Large intestine (tissue), 3 donors: Measurements from ENCODE around the gene VAMP8. TPM values are rescaled to one million over a fixed set of nuclear protein-coding genes. Genes with fewer than 3 reads are reported as not detected.
A peak's percentile ranks its signal among the peaks of the same experiment; 100 is the strongest.
"Not testable (repeated sequence)": the region's sequence is repeated elsewhere in the genome, so short reads cannot be mapped to it uniquely, and the experiment has no call there.

Source experiments
- DNase-seq, 2 donors: peaks; one replicate each; pipeline versions ENCODE4 v3.0.0 to v3.0.0-alpha.2; 2013
- H3K27ac ChIP-seq: one replicate; pipeline ENCODE4 v1.5.1; 2013; ENCODE audit warnings: low read length
- H3K27me3 ChIP-seq: 2 replicates; pipeline ENCODE4 v1.6.1; 2013; ENCODE audit warnings: low read length; ENCODE audit not compliant: control insufficient read depth, insufficient read depth
- H3K36me3 ChIP-seq: 2 replicates; pipeline ENCODE4 v1.6.1; 2013; ENCODE audit warnings: low read length; ENCODE audit not compliant: control insufficient read depth, insufficient read depth
- H3K4me1 ChIP-seq: one replicate; pipeline ENCODE4 v1.6.1; 2013; ENCODE audit warnings: low read length; ENCODE audit not compliant: control insufficient read depth, insufficient read depth
- H3K4me3 ChIP-seq: one replicate; pipeline ENCODE4 v1.5.1; 2013; ENCODE audit warnings: low read length
- H3K9me3 ChIP-seq: one replicate; pipeline ENCODE4 v1.6.1; 2013; ENCODE audit warnings: mild to moderate bottlenecking, low read depth, low read length, moderate library complexity; ENCODE audit not compliant: control insufficient read depth
- WGBS: methylation state at CpG from one replicate; pipeline ENCODE4 v1.1.5; 2013; ENCODE audit warnings: low lambda C conversion rate; ENCODE audit not compliant: insufficient coverage; 5-methylcytosine and 5-hydroxymethylcytosine counted together
- polyA plus RNA-seq: library from polyadenylated mRNA; unstranded; fragments of 120-200 nt; gene quantifications from one replicate; pipeline ENCODE4 v1.2.1, GENCODE V29; 2013

The VAMP8 gene
- polyA plus RNA-seq, 1 donor: 158 TPM

- Histone ChIP-seq H3K4me1 (peaks cover 38% of the 10 kb centered on the region), H3K27ac (no peak overlapping the region), H3K4me3 (no peak overlapping the region), H3K36me3 (peaks cover 42% of the 10 kb centered on the region), H3K9me3 (no peaks in the 10 kb centered on the region), H3K27me3 (no peaks in the 10 kb centered on the region)
- no peak for DNase-seq
- WGBS: no CpG with 5 or more reads among the region's 17 CpGs
These were observed 22.3 kb downstream of the VAMP8 start for GRCh38 chr2:85599468-85600234.

GRCh38 chr2:85600235-85600575 is 22.8 kb downstream of the VAMP8 start:
- H3K27ac ChIP-seq: no peak overlapping the region
- DNase-seq: peak in 1 of 2 donors; percentile 1
- no peaks in the 10 kb centered on the region for H3K27me3 ChIP-seq
- WGBS: no CpG with 5 or more reads among the region's 3 CpGs
- H3K36me3 ChIP-seq: peaks cover 42% of the 10 kb centered on the region
- peaks cover 36% of the 10 kb centered on the region for H3K4me1 ChIP-seq
- H3K9me3 ChIP-seq: no peaks in the 10 kb centered on the region
- no peak overlapping the region for H3K4me3 ChIP-seq

DNA sequence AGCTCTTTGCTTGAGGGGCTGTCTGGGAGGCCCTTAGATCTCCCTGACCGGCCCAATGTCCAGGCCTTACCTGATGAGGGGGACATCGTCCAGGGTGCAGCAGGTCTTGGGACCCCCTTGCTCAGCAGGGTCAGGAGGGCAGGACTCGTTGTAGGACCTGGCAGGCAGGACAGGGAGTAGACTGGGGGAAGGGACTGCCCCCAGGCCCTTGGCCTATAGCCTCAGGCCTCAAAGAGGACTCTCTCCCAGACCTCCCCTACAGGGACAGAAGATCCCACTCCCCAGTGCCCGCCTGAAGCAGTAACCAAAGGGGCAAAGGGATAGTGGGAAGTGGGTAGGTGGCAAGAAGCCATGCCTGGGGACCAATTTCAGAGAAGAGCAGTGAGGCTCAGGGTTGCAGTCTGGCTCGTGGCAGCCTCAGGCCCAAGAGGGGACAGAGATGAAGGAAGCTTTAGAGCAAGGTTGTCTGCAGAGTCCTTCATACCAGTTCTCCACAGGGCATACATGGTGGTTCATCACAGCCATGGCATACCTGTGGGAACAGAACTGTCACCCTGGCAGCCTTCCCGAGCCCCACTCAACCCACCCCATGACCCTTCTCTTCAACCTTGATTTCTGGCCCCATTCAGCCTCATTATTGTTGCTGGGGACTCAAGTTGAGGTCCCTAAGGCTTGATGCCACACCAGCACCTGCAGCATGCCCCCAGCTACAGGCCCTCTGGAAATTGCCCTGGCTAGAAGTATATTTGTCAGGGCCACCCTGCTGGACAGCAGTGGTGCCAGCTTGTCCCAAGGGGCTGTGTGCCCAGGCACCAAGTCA is 23.8 kb downstream of the VAMP8 start:
- Histone ChIP-seq H3K4me1 (peaks cover 36% of the 10 kb centered on the region), H3K4me3 (peak overlapping the region; percentile 91), H3K36me3 (peaks cover 43% of the 10 kb centered on the region), H3K9me3 (no peaks in the 10 kb centered on the region), H3K27me3 (no peaks in the 10 kb centered on the region), H3K27ac (no peak overlapping the region)
- peak in 1 of 2 donors; percentile 4 for DNase-seq
- no CpG with 5 or more reads among the region's 6 CpGs for WGBS

- Histone ChIP-seq H3K4me1 (peaks cover 28% of the 10 kb centered on the region), H3K4me3 (peak overlapping the region; percentile 91), H3K27ac (peak overlapping the region; percentile 69), H3K9me3 (no peaks in the 10 kb centered on the region), H3K27me3 (no peaks in the 10 kb centered on the region), H3K36me3 (peaks cover 43% of the 10 kb centered on the region)
- peak in 1 of 2 donors; percentile 62 for DNase-seq
- WGBS: no CpG with 5 or more reads among the region's 36 CpGs
These were observed 24.5 kb downstream of the VAMP8 start for GRCh38 chr2:85601771-85602475.

- DNase-seq: peak; percentile 91 to 96
- Histone ChIP-seq H3K4me1 (peaks cover 21% of the 10 kb centered on the region), H3K27ac (peak within 1 kb of the TSS; percentile 69), H3K9me3 (no peaks in the 10 kb centered on the region), H3K36me3 (peaks cover 43% of the 10 kb centered on the region), H3K27me3 (no peaks in the 10 kb centered on the region), H3K4me3 (peak within 1 kb of the TSS; percentile 91)
- no CpG with 5 or more reads among the region's 73 CpGs for WGBS
These were observed 25.3 kb downstream of the VAMP8 start, which contains the start of gene TMEM150A for GRCh38 chr2:85602476-85603234. TMEM150A (minus strand) TSS chr2:85602698; CDS start chr2:85601948, 750 bp downstream.

- H3K27me3 ChIP-seq, DNase-seq, H3K4me3 ChIP-seq, H3K9me3 ChIP-seq, H3K27ac ChIP-seq: not testable (repeated sequence)
- WGBS: no CpG with 5 or more reads among the region's 3 CpGs
- H3K4me1 ChIP-seq: peaks cover 14% of the 10 kb centered on the region
- H3K36me3 ChIP-seq: peaks cover 46% of the 10 kb centered on the region
These were observed 26.7 kb downstream of the VAMP8 start for GRCh38 chr2:85604133-85604444.

- H3K4me1 ChIP-seq: peaks cover 14% of the 10 kb centered on the region
- no peaks in the 10 kb centered on the region for H3K9me3 ChIP-seq
- H3K36me3 ChIP-seq: peaks cover 45% of the 10 kb centered on the region
- H3K27me3 ChIP-seq: no peaks in the 10 kb centered on the region
- WGBS: 80% methylated on average over 1 of the region's 6 CpGs
- H3K4me3 ChIP-seq: no peak overlapping the region
- H3K27ac ChIP-seq: no peak overlapping the region
- peak in 1 of 2 donors; percentile 2 for DNase-seq
These were observed 27.4 kb downstream of the VAMP8 start for GRCh38 chr2:85604568-85605339.

DNA sequence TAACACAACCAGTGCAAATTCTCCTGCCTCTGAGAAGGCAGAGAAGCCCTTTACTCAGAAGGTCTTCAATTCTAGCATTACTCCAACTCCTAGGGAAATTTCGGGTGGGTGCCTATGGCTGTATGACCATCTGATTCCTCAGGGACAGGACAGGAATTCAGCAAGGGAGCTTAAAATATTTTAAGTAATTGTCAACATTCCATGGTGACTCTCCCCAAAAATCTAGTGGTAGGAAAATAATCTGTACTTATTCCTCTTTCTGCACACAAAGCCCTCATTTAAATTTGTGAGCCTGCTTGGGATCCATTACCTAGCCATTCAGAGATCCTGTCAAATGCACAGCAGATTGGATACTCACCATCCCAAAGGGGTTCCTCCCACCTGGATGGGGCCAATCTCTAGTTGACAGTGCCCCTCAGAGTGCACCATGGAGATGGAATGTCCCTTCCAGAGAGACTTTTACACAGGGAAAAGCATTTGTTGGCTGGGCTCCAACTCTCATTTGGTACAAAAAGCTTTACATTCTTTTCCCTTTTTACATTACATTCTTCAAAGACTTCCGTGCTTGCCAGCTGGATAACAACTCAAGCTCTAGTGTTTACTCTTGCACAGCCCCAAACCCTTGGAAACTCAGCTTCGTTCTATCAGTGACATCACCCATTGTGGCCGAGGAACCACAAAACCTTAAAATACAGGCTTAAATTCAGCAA is 28.2 kb downstream of the VAMP8 start:
- WGBS: no CpG with 5 or more reads among the region's 4 CpGs
- H3K4me3 ChIP-seq: no peak overlapping the region
- DNase-seq: peak in 1 of 2 donors; percentile 27
- H3K27me3 ChIP-seq: no peaks in the 10 kb centered on the region
- H3K36me3 ChIP-seq: peaks cover 41% of the 10 kb centered on the region
- H3K4me1 ChIP-seq: peaks cover 20% of the 10 kb centered on the region
- H3K9me3 ChIP-seq: no peaks in the 10 kb centered on the region
- H3K27ac ChIP-seq: no peak overlapping the region

GRCh38 chr2:85606116-85606455 is 28.7 kb downstream of the VAMP8 start:
- peak overlapping the region; percentile 40 for H3K27ac ChIP-seq
- H3K27me3 ChIP-seq: no peaks in the 10 kb centered on the region
- peaks cover 36% of the 10 kb centered on the region for H3K36me3 ChIP-seq
- no peak for DNase-seq
- H3K4me3 ChIP-seq: no peak overlapping the region
- no peaks in the 10 kb centered on the region for H3K9me3 ChIP-seq
- peaks cover 22% of the 10 kb centered on the region for H3K4me1 ChIP-seq
- 90% methylated on average over 2 of the region's 7 CpGs for WGBS
